HG03095 (cell line): ENCODE data around the gene FABP1.

ENCODE experiments used
- ATAC-seq: cut with Tn5 transposase; IDR thresholded peaks from one replicate; pipeline ENCODE4 v1.9.1; 2021; ENCODE audit warnings: moderate library complexity; ENCODE audit not compliant: unreplicated experiment

FABP1 gene

GRCh38 chr2:88085099-88085498 lies 42.8 kb downstream of the FABP1 start:
- no peak for ATAC-seq

- no peak for ATAC-seq
Measured at GRCh38 chr2:88082781-88083180, 45.1 kb downstream of the FABP1 start.

- no peak for ATAC-seq
Measured at GRCh38 chr2:88081924-88082608, 45.8 kb downstream of the FABP1 start.

GRCh38 chr2:88080545-88080944 lies 47.3 kb downstream of the FABP1 start:
- no peak for ATAC-seq

- ATAC-seq, result no peak
Measured at GRCh38 chr2:88078643-88079172, 49.2 kb downstream of the FABP1 start.

- no peak for ATAC-seq
Measured at GRCh38 chr2:88077080-88077479, 50.8 kb downstream of the FABP1 start.

- no peak for ATAC-seq
Measured at GRCh38 chr2:88074854-88075292, 53.0 kb downstream of the FABP1 start.

GRCh38 chr2:88074150-88074549 lies 53.7 kb downstream of the FABP1 start:
- ATAC-seq, result no peak
